ENCODE results near the gene CDKAL1. TPM values are rescaled to one million over a fixed set of nuclear protein-coding genes. Genes with fewer than 3 reads are reported as not detected.
A peak's percentile ranks its signal among the peaks of the same experiment; 100 is the strongest.
"Not testable (repeated sequence)": the region's sequence is repeated elsewhere in the genome, so short reads cannot be mapped to it uniquely, and the experiment has no call there.

CDKAL1 gene
- total RNA-seq, 2 donors from 2014 or later: 11.7 to 12.5 TPM

DNA sequence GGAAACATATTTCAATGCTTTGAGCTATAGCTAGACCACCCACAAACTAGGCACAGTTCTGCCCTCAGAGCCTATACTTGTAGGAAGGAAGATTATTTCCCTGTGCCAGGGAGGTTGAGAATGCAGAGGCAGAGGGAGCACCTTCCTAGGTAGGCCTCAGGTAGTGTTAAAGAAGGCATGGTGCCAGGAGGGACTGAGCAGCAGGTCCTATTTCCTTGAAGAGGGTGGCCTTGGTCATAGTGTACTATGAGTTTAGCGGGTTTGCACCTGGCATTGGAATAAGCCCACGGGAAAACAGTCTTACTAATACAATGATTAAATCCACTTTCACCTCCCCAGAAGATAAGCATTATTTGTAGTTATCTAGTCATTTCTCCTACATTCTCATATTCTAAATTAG is 375.4 kb downstream of the CDKAL1 start:
- ATAC-seq: no peak
- DNase-seq: no peak
- intact Hi-C loops (cut with DNase I, micrococcal nuclease): no loop called here

DNA sequence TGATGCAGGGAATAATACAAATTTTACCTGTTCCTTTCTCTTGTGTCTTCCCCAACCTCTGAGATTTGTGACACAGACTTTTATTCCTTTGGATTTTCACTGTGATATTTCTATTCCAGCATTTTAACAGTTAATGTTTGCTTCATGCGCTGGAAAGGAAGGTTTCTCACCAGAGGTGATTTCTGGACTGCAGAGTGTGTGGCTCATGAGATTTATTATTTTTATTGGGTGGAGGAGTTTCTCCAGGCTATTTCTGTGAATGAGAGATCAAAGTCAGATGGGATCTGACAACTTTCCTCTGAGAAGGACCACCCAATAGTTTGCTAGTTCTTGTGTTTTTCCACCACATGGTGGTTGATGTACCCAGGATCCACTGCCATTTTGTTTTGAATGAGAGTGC is 377.5 kb downstream of the CDKAL1 start:
- DNase-seq: no peak
- intact Hi-C loops (cut with DNase I, micrococcal nuclease): no loop called here
- no peak for ATAC-seq

DNA sequence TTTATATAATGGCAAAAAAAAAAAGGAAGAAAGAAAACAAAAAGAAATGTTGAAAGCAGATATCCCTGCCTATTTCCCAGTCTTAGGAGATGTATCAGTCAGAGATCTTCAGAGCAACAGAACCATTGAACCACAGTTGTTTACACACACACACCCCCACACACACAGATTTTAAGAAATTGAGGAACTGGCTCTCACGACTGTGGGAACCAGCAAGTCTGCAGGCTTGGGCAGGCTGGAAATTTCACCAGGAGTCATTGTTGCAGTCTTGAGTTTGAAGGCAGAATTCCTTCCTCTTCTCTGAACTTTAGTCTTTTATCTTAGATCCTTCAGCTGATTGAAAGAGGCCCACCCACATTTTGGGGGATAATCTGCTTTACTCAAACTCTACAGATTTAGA is 380.9 kb downstream of the CDKAL1 start:
- DNase-seq (no peak), ATAC-seq (no peak)
- intact Hi-C loops (cut with DNase I, micrococcal nuclease): no loop called here

DNA sequence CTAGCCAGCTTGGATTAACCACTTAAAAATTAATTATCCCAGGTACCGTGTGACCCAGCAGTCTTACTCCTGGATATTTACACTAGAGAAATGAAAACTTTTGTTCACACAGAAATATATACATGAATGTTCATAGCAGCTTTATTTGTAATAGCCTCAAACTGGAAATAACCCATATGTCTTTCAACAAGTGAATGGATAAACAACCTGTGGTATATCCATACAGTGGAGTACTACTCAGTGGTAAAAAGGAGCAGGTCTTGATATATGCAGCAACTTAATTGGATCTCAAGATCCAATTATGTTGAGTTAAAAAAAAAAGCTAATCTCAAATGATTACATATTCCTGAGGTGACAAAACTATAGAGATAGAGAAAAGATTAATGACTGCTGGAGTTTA is 381.4 kb downstream of the CDKAL1 start:
- ATAC-seq: no peak
- intact Hi-C loops (cut with DNase I, micrococcal nuclease): no loop called here
- DNase-seq: no peak

DNA sequence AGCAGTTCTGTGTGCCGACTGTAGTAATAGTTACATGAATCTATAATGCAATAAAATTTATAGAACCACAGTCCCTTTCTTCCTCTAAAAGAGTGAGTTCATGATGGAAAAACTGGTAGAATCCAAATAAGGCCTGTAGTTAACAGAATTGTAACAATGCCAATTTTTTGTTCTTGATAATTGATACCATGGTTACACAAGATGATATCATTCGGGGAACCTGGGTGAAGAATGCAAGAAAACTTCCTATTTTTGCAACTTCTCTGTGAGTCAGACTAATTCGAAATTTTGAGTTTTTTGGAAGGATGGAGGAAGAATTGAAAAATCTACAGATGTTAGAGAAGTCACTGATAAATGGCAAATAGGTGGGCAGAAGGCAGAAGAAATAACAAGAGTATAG is 381.8 kb downstream of the CDKAL1 start:
- DNase-seq (no peak), ATAC-seq (no peak)
- intact Hi-C loops (cut with DNase I, micrococcal nuclease): no loop called here

DNA sequence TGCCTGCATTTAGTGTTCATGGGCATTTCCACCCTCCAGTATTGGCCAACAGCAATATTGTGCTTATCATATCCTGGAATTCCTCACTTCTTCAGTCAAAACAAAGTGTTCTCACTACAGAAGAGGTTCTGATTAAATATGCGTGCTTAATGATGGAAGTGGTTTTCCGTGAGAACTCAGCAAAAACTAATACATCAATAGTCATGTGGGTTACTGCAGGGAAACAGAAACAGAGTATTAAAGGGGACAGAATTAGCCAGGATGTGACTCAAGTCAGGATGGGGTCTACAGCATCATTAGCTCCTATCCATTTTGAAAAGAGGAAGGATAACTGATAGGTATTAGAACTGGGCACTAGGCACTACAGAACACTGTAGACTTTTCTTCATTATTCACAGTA is 384.6 kb downstream of the CDKAL1 start:
- ATAC-seq: no peak
- no peak for DNase-seq
- intact Hi-C loops (cut with DNase I, micrococcal nuclease): no loop called here

DNA sequence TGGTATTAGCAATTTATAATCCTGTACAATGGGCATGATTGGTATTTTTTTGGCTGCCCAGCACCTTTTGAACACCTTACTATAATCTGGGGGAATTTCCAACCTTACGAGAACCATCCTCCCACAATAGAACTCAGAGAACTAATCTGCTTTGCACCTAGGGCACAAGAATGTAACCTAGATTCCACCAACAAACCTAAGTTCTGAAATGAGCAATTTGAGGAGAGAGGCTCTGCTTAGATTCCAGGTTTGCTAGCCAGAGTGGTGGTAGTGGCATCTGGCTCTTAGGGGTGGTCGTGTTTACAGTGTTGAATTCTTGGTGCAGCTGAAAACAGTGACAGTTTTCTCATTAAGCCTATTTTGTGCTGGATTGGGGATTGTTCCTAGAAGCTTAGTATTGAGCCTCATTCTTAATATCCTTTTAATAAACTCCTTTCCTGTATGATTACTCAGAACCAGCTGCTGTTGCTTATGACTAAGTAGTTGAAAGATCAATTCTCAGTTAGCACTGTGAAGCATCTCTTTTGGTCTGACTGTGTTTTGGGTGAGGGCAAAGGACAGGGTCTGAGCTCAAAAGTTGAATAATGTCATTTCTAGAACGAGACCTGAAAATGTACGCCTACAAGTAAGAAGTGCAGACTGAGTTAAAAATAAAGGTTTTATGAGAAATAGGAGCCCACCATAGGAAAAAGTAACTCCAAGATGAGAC is 385.6 kb downstream of the CDKAL1 start:
- intact Hi-C loops (cut with DNase I, micrococcal nuclease): no loop called here
- no peak for DNase-seq
- no peak for ATAC-seq

DNA sequence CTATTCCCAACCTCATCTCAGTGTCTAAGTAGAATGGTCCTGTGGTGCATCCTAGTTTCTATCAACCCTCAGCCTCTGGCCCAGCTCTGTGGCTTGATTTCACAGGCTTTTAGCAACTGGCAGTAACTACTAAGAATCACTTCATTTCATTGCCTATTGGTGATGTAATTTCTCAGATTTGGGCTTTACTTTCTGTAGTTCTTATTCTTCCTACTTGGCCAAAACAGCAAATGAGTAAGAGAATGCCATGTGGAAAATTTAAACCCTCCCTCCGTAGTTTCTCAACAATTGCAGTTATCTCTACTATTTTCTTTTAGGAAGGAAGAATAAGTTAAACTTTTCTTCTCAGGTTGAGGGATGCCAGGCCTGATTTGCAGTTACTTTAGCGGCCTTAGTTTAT is 387.3 kb downstream of the CDKAL1 start:
- intact Hi-C loops (cut with DNase I, micrococcal nuclease): no loop called here
- ATAC-seq (no peak), DNase-seq (no peak)

DNA sequence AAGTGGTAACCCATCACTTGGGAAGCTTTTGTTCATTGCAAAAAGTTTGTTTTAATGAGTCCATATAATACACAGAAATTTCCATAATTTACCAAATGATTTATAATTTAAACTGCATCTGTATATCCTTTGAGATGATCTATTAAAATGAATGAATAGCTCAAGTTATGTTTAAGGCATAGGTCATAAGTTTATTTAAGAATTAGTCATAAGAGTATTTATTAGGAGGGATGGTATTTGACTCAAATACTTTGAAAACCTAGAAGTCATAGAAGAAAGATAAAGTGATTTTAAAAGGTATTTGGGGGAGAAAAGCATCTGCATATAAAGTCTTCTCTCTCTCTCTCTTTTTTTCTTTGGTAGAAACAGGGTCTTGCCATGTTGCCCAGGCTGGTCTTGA is 388.5 kb downstream of the CDKAL1 start:
- intact Hi-C loops (cut with DNase I, micrococcal nuclease): no loop called here
- ATAC-seq (no peak), DNase-seq (no peak)

DNA sequence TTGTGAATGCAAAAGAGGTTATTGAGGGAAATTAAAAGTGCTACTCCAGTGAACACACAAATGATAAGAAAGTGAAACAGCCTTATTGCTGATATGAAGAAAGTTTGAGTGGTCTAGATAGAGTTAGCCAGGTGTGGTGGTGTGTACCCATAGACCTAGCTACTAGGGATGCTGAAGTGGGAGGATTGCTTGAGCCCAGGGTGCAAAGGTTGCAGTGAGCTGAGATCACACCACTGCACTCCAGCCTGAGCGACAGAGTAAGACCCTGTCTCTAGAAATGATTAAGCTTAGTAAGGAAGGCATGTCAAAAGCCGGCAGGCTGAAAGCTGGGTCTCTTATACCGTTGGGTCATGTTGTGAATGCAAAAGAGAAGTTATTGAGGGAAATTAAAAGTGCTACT is 389.8 kb downstream of the CDKAL1 start:
- DNase-seq; intact Hi-C loops (cut with DNase I, micrococcal nuclease): not testable (repeated sequence)
- ATAC-seq: peak; percentile 82

DNA sequence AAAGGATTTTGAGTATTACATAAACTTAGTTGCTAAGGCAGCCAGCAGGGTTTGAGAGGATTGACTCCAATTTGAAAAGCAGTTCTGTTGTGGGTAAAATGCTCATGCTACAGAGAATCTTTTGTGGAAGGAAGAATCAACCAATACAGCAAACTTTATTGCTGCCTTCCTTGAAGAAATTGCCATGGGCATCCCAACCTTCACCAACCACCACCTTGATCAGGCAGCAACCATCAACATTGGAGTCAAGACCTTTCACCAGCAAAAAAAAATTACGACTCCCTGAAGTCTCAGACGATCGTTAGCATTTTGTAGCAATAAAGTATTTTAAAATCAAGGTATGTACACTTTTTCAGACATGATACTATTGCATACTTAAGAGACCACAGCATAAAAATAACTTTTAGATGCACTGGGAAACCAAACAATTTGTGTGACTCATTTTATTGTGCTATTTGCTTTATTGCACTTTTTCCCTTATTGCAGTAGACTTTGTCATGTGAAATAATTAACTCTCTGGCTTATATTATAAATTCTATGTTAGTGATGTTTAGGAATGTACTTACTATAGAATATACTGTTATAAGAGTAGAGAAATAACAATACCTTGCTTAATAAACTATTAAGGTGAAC is 390.8 kb downstream of the CDKAL1 start:
- DNase-seq (no peak), ATAC-seq (peak; percentile 87)
- intact Hi-C loops (cut with DNase I, micrococcal nuclease): no loop called here

DNA sequence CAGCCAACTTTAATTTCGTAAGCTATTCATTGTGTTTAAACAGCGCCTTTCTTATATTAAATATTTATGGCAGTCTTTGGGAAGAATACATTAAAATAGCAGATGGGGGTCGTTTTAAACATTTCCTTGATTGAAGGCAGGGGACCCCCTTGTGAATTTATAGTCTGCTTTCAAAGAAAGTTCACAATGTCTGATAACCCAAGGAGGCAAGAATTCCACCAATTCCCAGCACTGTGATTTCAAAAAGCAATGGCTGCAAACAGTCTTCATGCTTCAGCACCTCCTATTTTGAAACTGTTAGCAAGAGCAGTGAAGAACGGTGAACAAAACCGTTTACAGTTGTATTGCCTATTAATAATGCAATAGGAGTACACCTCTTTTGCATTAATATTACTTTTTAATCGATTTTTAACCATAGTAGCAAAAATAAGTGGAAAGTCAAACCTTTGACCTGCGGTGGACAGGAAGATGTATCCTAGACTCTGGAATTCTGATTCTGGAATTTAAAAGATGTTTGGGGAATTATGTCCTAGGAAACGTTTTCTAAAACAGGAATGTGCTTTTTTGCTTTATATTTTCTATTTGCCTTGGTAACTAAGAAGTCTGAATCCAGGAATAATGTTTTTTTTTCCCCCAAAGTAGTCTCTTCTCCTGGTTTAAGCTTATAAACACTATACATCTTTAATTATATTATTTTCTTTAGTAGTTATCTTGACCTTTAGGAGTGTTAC is 393.0 kb downstream of the CDKAL1 start:
- no peak for ATAC-seq
- intact Hi-C loops (cut with DNase I, micrococcal nuclease): no loop called here
- no peak for DNase-seq

DNA sequence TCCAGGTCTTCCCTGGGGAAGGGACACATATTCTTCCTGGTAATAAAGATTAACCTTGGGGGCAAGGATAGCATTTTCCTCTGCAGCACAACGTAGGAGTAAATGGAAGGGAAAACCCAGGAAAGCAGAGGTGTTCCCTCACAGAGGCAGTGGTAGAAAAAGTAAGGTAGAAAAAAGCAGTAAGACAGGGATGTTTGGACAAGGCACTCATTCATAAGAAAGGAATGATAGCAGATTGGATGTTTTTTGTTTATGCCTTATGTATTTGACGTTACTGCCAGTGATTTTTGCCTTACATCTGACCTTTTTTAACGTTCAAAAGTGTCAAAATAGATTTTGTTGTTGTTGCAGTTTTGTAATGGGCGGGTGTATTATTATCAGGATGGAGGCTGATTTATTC is 395.0 kb downstream of the CDKAL1 start:
- no peak for DNase-seq
- no peak for ATAC-seq
- intact Hi-C loops (cut with DNase I, micrococcal nuclease): no loop called here

DNA sequence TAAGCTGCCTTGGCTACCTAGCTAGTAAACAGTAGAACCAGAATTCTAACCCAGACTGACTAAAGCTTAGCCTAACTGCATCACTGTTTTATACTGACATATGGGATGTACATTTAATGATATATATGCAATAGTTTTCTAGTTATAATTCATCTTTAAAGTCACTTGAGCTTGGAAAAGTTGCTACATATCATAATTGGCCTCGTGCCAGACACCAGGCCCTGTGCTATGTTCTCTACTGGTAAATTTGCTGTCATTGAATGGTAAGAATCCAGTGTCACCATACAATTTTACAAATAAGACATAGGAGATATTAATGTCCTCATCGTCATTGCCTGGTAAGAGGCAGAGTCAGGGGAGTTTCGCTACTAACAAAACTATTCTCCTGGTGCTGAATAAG is 396.8 kb downstream of the CDKAL1 start:
- intact Hi-C loops (cut with DNase I, micrococcal nuclease): no loop called here
- no peak for DNase-seq

DNA sequence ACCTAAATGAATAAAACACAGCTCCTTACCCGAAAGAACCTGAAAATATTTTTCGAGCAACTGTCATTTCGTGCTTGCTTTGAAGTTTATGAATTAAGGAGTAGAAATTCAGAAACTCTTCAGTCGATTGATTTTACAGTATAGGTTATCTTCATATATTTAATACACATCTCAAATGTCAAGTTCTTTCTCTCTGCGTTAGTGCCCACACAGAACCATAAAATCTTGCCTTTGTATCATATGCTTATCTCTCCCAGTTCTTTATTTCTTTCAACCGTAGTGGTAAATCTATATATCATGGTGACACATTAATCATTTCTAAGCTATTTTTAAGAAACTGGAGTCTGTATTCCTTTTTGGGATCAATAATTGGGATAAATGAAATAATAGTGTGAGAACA is 397.5 kb downstream of the CDKAL1 start:
- DNase-seq: no peak
- no peak for ATAC-seq
- intact Hi-C loops (cut with DNase I, micrococcal nuclease): no loop called here

More for the DNA sequence above, 396.8 kb downstream of the CDKAL1 start:
- no peak for ATAC-seq

DNA sequence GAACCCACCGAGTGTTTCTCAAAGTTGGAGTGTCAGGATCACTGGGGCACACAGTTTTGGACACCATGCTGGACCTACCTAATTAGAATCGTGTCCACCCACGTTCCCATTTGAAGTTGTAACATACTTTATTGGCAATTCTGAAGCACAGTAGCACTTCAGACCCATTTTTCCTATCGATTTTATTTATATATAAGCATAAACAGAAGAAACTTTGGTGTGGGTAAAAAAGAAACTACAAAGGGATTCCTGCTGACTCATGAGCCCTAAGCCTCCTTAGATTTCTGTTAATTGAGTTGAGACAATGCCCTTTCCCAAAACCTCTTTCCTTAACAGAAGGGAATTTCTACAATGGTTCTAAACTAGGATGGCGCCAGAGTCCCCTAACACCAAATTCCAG is 398.0 kb downstream of the CDKAL1 start:
- DNase-seq (no peak), ATAC-seq (no peak)
- intact Hi-C loops (cut with DNase I, micrococcal nuclease): no loop called here

DNA sequence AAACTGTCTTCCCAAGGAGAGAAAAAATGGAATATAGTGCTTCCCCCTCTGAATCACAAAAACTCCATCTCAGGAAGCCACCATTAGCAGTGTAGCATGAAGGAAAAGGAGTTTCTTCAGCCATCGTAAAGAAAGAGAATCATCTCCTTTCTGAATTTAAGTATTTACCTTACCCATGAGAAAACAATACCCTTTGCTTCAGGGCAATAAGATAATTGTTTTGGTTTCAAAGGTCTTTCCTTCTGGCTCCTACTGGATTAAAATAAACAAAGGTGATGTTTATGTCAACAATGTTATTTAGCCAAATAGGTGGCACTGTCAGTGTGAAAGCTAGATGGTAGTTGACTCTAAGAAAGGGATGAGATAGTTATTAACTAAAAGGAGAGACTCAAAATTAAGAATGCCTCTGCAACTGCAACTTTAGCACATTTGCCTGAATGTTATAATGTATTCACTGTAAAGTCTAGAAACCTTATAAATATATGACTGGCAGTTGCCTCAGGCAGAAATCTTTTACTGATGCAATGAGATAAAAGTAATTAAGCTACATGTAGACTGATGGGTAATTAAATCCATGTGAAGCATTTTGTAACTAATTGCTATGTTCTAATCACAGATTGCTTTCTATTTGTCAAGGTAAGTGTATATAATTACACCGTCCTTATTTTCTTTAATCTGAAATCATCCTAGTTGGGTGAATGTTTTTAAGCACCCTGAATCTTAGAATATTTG is 399.0 kb downstream of the CDKAL1 start:
- intact Hi-C loops (cut with DNase I, micrococcal nuclease): no loop called here
- no peak for DNase-seq
- peak; percentile 71 for ATAC-seq

DNA sequence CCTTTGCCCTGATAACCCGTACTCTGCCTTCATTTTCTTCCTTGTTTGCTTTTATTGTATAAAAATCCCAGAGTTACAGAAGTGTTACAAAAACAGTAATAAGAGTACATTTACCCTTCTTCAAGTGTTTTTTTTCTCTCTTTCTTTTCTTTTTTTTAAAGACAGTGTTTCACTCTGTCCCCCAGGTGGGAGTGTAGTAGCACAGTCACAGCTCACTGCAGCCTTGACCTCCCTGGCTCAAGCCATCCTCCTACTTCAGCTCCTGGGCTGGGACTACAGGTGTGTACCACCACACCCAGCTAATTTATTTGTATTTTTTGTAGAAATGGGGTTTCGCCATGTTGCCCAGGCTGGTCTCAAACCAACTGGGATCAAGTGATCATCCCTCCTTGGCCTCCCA is 402.7 kb downstream of the CDKAL1 start:
- peak; percentile 46 for ATAC-seq
- intact Hi-C loops (cut with DNase I, micrococcal nuclease): no loop called here
- DNase-seq: no peak

DNA sequence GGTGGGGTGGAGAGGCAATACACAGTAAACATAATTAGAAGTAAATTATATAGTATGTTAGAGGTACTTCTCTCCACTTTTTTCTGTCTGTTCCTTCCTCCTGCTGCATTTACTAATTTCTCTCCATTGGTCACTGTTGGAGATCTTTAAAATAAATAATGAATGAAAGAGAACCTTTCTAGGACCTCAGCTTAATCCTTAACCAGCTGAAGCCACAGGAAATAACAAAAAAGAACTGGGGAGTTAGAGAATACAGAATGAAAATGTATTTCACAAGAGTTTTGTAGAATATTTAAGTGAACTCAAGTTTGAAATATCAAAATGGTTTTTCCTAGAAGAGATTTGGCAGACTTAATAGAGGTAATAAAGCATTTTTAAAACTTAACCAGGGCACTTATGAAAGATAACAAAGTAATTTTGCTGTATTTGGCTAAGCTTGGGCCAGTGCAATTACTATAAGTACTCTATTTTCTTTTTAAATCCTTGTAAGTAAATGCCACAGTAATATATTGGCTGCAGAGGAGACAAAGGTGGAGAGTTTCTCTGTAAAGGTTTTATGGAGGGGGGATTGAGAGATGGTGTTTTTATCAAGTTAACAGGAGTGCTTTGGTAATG is 405.0 kb downstream of the CDKAL1 start:
- DNase-seq (no peak), ATAC-seq (no peak)
- intact Hi-C loops (cut with DNase I, micrococcal nuclease): no loop called here
